Lung (tissue), 12 donors: Measurements from ENCODE around the gene PLIN4. TPM values are rescaled to one million over a fixed set of nuclear protein-coding genes. Genes with fewer than 3 reads are reported as not detected.

Experiments used
- ATAC-seq: fragments of 200-7000 bp; cut with Tn5 transposase; one replicate; pipeline ENCODE4 v1.9.1; 2020; ENCODE audit warnings: moderate number of reproducible peaks; ENCODE audit not compliant: insufficient read depth, low FRiP score
- DNase-seq, 3 donors: peaks; one replicate each; pipeline ENCODE4 v3.0.0-alpha.2; 2013 to 2017
- H3K27ac ChIP-seq, 2 donors: one replicate each; pipeline ENCODE4 v1.5.1; 2013; ENCODE audit warnings: mild to moderate bottlenecking in 2 of 2, moderate library complexity in 2 of 2, control low read depth in 1 of 2, inconsistent platforms in 1 of 2, low read depth in 1 of 2, low read length in 1 of 2
- H3K27me3 ChIP-seq, 3 donors: one replicate each; pipeline ENCODE4 v1.5.1; 2013; ENCODE audit warnings: low read length in 2 of 3; ENCODE audit not compliant: control insufficient read depth in 3 of 3, insufficient read depth in 3 of 3
- H3K36me3 ChIP-seq, 4 donors: one replicate each; pipeline ENCODE4 v1.5.1; 2013; ENCODE audit warnings: low read length in 4 of 4, mild to moderate bottlenecking in 1 of 4, moderate library complexity in 1 of 4; ENCODE audit not compliant: control insufficient read depth in 4 of 4, insufficient read depth in 4 of 4
- H3K4me1 ChIP-seq, 5 donors: one replicate each; pipeline ENCODE4 v1.5.1; 2013; ENCODE audit warnings: low read length in 5 of 5, mild to moderate bottlenecking in 2 of 5, moderate library complexity in 1 of 5; ENCODE audit not compliant: control insufficient read depth in 5 of 5, insufficient read depth in 5 of 5
- H3K4me3 ChIP-seq: one replicate; pipeline ENCODE4 v1.5.1; 2013; ENCODE audit warnings: mild to moderate bottlenecking, control low read depth, moderate library complexity
- H3K9ac ChIP-seq, 2 donors: one replicate each; pipeline ENCODE4 v1.5.1; 2013; ENCODE audit warnings: low read length in 2 of 2, control low read depth in 1 of 2; ENCODE audit not compliant: insufficient read depth in 1 of 2
- H3K9me3 ChIP-seq, 4 donors: one replicate each; pipeline ENCODE4 v1.5.1; 2013; ENCODE audit warnings: low read length in 3 of 4, mild to moderate bottlenecking in 1 of 4, moderate library complexity in 1 of 4; ENCODE audit not compliant: control insufficient read depth in 4 of 4, insufficient read depth in 3 of 4
- CTCF ChIP-seq: IDR thresholded peaks from 2 replicates; pipeline ENCODE4 v1.5.1; 2012; ENCODE audit warnings: mild to moderate bottlenecking; ENCODE audit errors: control extremely low read depth, extremely low read depth
- WGBS, 2 donors: extraction: QIAGEN DNeasy Blood & Tissue Kit; methylation state at CpG; one replicate each; pipeline ENCODE4 v1.1.7; 2013; 5-methylcytosine and 5-hydroxymethylcytosine counted together
- polyA plus RNA-seq, 2 donors: library from polyadenylated mRNA; stranded (reverse); fragments of 200-250 nt; gene quantifications; one replicate each; pipeline ENCODE4 v1.2.1, GENCODE V29; 2013
- total RNA-seq, 2 donors: library from RNA; depleted of rRNA in 1 of 2; stranded (reverse); fragments of >200 nt in 1 of 2; gene quantifications; one replicate each; pipeline ENCODE4 v1.2.1, GENCODE V29; 2014 to 2021
- donor health status: control.
- donor health status: control.
- donor health status: Bipolar disorder and iron deficiency.
- donor health status: healthy.
- donor health status: DM: yes; HTN: yes; CAD: no.

Gene PLIN4
- total and polyA plus RNA-seq, 4 donors, result 0.85 to 5.0 (median 3.8) TPM

- Histone ChIP-seq H3K4me3 (no peak overlapping the region), H3K4me1 (no peaks in the 10 kb centered on the region), H3K9ac (no peak overlapping the region), H3K9me3 (no peaks in the 10 kb centered on the region), H3K36me3 (no peaks in the 10 kb centered on the region), H3K27me3 (no peaks in the 10 kb centered on the region), H3K27ac (peak overlapping the region in 1 of 2 donors; percentile 92)
- TF ChIP-seq CTCF, result no peak
- DNase-seq, result no peak
- 62 to 69% methylated on average over 8 of the region's 8 CpGs for WGBS, 2 donors
- no peak for ATAC-seq
These were observed 1.4 kb downstream of the PLIN4 start for GRCh38 chr19:4516939-4517300.

GRCh38 chr19:4516199-4516938 is 1.9 kb downstream of the PLIN4 start:
- Histone ChIP-seq H3K4me1 (no peaks in the 10 kb centered on the region), H3K27ac (peak overlapping the region in 1 of 2 donors; percentile 92), H3K9ac (no peak overlapping the region), H3K27me3 (no peaks in the 10 kb centered on the region), H3K36me3 (no peaks in the 10 kb centered on the region), H3K4me3 (no peak overlapping the region), H3K9me3 (no peaks in the 10 kb centered on the region)
- ATAC-seq (no peak), DNase-seq (no peak)
- WGBS, 2 donors, result 70 to 72% methylated on average over 14 of the region's 14 CpGs
- TF ChIP-seq CTCF, result no peak

- Histone ChIP-seq H3K27ac (no peak overlapping the region), H3K36me3 (no peaks in the 10 kb centered on the region), H3K4me1 (no peaks in the 10 kb centered on the region), H3K4me3 (no peak overlapping the region), H3K9ac (no peak overlapping the region), H3K27me3 (no peaks in the 10 kb centered on the region), H3K9me3 (no peaks in the 10 kb centered on the region)
- DNase-seq (no peak), ATAC-seq (no peak)
- no peak for TF ChIP-seq CTCF
- WGBS, 2 donors, result 92 to 95% methylated on average over 5 of the region's 5 CpGs
These were observed 2.6 kb downstream of the PLIN4 start for GRCh38 chr19:4515732-4516131.

- Histone ChIP-seq H3K9ac (no peak overlapping the region), H3K27ac (no peak overlapping the region), H3K4me1 (no peaks in the 10 kb centered on the region), H3K36me3 (no peaks in the 10 kb centered on the region), H3K27me3 (no peaks in the 10 kb centered on the region), H3K4me3 (no peak overlapping the region), H3K9me3 (no peaks in the 10 kb centered on the region)
- ATAC-seq (no peak), DNase-seq (no peak)
- TF ChIP-seq CTCF, result no peak
- WGBS, 2 donors, result 93% methylated on average over 17 of the region's 17 CpGs
These were observed 5.0 kb downstream of the PLIN4 start for GRCh38 chr19:4513248-4513647.
